Jurkat, Clone E6-1 (cell line): Measurements from ENCODE around the gene TOLLIP.
A peak's percentile ranks its signal among the peaks of the same experiment; 100 is the strongest.

Source experiments
- DNase-seq: peaks from one replicate; pipeline ENCODE4 v3.0.0-alpha.2; 2011; ENCODE audit warnings: low read depth, low spot score
- H3K4me3 ChIP-seq: 2 replicates; pipeline ENCODE4 v1.5.1; 2011; ENCODE audit warnings: mild to moderate bottlenecking, low read length, control low read depth, moderate library complexity

TOLLIP gene

GRCh38 chr11:1327064-1327460, 17.6 kb upstream of the TOLLIP start:
- no peak for DNase-seq
- H3K4me3 ChIP-seq = no peak overlapping the region

GRCh38 chr11:1326435-1327063, 17.1 kb upstream of the TOLLIP start:
- no peak for DNase-seq

GRCh38 chr11:1323774-1324173, 14.3 kb upstream of the TOLLIP start:
- no peak overlapping the region for H3K4me3 ChIP-seq
- DNase-seq = no peak

More at GRCh38 chr11:1326435-1327063, 17.1 kb upstream of the TOLLIP start:
- no peak overlapping the region for H3K4me3 ChIP-seq

GRCh38 chr11:1317993-1318392, 8.6 kb upstream of the TOLLIP start:
- no peak for DNase-seq
- H3K4me3 ChIP-seq = no peak overlapping the region

DNA sequence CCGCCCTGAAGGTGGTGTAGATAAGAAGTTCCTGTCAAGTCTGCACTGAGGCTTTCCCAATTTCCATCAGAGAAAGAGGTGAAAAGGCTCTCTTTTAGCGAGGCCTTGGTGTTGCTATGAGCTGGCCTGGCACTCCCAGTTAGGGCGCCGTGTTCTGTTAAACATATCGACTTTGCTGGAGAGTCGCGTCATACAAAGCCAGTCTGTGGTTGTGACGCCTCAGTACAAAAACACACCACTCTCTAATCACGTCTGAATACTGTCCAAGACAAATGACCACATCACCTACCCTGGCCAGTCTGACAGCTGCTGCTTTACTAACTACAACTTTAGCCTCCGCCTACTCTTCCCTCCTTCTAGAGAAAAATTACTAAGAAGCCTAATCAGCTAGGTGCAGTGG, 8.0 kb upstream of the TOLLIP start:
- no peak overlapping the region for H3K4me3 ChIP-seq
- DNase-seq = no peak

DNA sequence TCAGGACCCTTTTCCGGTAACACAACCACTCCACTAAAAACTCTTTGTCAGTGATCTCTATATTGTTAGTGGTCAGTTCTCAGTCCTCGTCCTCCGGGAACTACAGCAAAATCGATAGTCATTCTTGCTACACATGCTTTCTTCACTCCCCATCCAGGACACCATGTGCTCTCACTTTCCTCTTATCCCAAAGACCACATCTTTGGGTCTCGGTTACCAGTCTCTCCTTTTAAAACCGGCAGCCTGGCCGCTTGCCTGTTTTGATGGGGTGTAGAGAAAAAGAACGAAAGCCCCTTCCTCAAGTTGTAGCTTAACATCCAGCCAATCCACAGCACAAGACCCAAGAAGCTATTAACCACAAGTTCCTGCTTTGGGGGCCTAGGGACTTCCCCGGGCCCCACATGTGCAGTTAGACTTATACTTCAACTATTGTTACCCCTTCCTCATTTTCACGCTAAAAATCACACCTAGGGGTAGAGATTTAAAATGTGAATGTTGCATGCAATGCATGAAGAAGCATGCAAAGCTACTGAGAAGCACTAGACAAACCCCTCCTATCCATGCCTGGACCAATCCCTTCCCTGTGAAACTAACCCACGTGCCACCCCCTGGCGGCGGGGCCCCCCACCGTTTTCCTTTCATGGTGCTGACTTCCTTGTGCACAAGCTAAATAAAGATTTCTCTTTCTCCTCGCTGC, 1.5 kb upstream of the TOLLIP start:
- H3K4me3 ChIP-seq = no peak overlapping the region
- no peak for DNase-seq

DNA sequence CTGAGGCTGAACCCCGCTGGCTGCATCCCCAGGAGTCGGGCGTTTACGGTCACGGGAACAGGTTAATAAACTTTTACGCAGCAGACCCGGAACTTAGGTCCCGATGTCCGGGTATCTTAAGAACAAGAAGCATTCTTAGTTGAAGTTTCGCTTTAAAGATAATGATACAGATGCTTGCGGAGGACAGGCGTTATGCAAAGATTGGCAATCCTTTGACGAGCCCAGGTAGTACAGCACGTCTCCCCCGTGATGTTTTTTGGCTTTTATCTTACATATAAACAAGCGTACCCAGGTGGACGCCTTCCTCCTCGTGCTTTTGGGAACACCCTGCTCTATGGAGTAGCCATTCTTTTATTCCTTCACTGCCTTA, 871 bp upstream of the TOLLIP start:
- DNase-seq = no peak
- peak overlapping the region; percentile 75 for H3K4me3 ChIP-seq

DNA sequence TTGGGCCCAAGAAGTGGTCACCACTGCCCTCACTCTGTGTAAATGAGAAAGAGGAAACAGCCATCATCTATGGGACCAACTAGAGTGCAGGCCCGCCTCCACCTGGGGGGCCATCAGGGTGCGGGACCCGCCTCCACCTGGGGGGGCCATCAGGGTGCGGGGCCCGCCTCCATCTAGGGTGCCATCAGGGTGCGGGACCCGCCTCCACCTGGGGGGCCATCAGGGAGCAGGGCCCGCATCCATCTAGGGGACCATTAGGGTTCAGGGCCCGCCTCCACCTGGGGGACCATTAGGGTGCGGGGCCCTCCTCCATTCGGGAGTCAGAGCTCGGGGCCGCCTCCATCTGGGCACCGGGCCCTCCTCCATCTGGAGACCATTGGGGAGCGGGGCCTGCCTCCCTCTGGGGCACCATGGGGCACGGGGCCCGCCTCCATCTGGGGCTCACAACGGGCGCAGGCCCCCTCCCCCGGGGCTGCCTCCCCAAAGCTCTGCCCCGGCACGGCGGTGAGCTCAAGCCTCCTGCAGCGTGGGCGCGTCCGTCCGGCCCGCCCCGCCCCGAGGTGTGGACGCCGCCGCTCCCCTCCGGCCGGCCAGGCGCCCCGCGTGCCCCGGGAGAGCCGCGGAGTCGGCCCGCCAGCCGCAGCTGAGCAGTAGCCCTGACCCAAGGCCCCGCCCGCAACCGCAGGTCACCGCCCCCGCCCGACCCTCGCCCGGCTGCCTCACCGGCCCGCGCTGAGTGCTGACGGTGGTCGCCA, 512 bp downstream of the TOLLIP start:
- no peak for DNase-seq
- peak overlapping the region; percentile 61 for H3K4me3 ChIP-seq

DNA sequence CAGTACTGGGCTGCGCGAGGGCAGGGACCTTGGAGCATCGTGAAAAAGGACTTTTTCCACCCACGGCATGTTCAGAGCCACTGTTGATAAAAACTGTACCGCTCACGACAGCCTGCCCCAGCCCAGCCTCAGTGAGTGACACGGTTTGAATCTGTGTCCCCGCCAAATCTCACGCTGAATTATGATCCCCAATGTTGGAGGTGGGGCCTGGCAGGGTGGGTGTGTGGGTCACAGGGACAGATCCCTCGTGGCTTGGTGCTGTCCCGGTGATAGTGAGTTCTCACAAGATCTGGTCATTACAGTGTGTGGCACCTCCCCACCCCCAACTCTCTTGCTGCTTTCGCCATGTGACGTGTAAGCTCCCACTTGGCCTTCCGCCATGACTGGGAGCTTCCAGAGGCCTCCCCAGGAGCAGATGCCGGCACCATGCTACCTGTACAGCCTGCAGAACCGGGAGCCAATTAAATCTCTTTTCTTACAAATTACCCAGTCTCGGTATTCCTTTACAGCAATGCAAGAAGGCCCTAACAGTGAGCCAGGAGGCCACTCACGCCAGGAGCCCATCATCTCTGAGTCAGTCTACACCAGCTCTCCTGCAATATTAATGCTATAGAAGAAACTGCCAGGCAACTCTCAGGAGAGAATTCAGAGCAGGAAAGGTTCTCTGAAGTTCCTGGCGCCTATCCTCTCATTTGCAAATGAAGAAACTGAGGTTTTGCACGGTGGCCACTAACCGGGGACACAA, 1.3 kb downstream of the TOLLIP start:
- peak overlapping the region; percentile 61 for H3K4me3 ChIP-seq
- DNase-seq = no peak

- no peak overlapping the region for H3K4me3 ChIP-seq
- no peak for DNase-seq
Observed at GRCh38 chr11:1307163-1307870, 2.1 kb downstream of the TOLLIP start.

DNA sequence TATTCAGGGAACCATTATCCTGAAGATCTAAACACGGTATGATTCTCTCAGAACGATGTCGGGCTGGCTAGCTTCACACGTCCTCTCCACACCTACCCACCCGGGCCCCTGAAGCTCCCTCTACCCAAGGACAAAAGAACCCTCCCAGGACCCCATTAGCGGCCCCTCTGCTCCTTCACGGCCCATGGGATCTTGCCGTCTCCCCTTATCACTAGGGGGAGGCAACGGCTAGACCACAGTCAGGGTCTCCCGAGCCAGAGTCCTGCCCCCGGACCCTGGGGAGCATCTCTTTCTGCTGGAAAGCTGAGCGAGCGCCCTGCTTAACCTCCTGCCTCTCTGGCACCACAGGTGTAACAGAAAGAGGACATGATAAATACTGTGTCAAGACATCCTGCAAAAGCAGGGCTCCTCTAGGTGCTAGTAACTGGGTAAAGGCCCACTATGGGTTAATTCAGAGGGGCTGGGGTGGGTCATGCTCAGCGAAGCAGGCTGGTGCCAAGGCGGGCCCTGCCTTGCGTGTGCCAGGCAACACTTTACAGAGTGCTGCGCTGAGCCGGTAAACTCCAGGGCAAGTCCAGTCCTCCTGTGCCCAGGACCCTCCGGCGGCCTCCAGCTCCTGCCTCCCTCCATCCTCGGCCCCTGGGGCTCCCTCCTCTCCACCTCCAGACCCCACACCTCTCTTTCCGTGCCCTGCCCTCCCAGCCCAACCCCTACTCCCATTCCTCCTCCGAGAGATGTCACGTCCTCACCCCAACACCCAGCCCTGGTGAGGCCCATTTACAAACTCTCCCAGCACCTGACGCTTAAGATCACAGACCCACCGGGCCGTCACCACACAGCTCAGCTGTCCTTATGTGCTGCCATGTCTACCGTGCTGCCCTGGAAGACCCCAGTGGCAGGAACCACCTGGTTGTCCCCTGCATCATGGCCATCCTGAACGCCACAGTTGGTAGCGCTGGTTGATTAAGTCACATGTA, 3.0 kb downstream of the TOLLIP start:
- DNase-seq = no peak
- no peak overlapping the region for H3K4me3 ChIP-seq

DNA sequence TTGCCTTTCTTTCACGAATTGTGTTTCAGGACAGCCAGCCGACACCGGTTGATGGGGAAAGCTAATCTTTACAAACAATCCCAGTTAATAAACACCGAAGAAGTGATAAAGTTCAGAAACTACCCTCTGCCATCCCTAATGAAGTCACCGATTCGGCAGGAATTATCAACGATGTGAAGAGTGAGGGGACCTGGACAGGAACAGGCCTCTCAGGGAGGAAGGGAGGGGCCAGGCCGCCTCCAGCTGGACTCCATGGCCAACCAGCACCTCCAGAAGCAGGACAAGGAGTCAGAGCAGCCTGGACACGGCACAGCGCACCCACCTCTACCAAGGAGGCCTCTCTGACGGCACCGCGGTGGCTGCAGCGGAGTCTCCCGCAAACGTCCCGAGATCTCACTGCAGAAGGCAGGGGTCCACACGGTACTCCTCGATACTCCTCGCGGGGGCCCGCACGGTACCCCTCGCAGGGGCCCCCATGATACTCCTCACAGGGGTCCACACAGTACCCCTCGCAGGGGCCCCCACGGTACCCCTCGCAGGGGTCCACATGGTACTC, 3.9 kb downstream of the TOLLIP start:
- DNase-seq = no peak
- no peak overlapping the region for H3K4me3 ChIP-seq

DNA sequence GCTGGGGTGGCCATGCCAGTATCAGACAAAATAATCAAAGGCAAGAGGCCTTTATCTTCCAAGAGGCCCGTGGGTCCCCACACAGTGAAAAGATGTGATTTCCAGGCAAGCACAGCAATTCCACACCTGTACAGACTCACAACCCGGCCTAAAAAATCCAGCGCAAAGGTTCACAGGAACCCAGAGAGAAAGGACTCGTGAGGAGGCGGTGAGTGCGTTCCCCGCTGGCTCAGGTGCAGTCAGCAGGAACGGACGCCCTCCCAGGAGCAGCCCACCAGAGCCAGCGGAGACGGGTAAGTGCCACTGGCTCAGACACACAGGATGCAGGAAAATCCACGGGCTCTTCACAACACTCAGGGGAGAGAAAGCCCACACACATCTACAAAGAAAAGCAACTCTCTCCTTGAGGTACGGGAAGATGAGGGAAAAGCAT, 4.4 kb downstream of the TOLLIP start:
- no peak for DNase-seq
- H3K4me3 ChIP-seq = no peak overlapping the region

GRCh38 chr11:1304380-1304779, 5.1 kb downstream of the TOLLIP start:
- no peak for DNase-seq
- H3K4me3 ChIP-seq = no peak overlapping the region

GRCh38 chr11:1303973-1304372, 5.5 kb downstream of the TOLLIP start:
- no peak for DNase-seq
- no peak overlapping the region for H3K4me3 ChIP-seq

DNA sequence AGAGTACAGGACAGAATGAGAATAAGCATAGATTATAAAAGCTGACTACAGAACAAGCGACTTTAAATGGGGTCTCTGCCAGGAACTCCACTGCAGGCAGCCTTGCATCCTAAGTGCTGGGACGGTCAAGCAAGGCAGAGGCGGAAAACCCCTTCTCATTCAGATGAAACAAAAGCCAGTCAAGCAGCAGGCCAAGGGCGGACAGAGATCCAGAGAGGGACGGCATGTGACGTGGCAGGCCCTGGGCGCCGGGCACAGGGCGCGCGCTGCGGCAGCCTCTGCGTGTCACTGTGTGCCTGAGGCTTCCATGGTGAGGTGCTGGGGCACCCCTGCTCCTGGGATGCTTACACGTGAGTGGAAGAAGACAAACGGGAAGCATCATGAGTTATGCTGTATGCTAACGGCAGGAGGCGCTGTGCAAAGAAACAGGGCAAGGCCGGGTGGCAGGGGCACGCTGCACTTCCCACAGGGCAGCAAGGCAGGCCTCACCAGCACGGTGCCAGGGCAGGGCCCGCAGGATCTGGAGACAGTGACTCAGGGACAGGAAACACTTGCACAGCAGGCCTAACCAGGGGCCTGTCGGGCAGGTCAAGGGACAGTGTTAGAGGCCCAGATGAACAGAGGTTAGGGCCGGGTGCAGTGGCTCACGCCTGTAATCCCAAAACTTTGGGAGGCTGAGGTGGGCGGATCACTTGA, 6.2 kb downstream of the TOLLIP start:
- no peak overlapping the region for H3K4me3 ChIP-seq
- peak; percentile 15 for DNase-seq

DNA sequence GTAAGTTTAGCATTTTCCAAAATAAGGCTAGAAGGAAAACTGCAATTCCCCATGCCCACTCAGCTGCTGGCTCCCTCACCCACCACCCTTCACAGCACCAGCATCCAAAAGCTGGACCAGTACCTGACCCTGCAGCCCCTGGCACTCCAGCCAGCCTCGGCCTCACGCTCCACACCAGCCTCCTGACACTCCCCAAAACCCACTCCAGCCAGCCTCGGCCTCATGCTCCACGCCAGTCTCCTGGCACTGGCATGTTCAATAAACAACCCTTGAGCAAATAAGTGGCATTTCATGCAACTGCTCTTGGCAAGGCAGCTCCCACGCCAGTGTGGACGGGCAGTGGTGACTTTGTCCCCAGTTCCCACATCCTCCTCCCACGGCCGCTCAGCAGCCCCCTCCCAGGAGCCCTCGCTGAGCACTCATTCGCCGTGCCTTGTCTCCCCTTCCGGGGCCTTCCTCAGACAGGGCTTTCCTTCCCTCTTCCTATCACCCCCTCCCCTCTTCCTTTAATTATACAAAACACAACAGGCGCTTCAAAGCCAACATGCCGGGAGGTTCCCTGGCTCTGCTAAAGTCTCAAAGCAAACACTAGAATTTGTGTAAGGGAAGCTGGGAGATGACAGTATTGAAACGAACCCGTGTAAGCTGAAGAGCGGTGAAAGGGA, 6.8 kb downstream of the TOLLIP start:
- DNase-seq = no peak

More for the DNA sequence above, 6.8 kb downstream of the TOLLIP start:
- no peak overlapping the region for H3K4me3 ChIP-seq
